Measurements from ENCODE around the gene NAA10. TPM values are rescaled to one million over a fixed set of nuclear protein-coding genes. Genes with fewer than 3 reads are reported as not detected.

The NAA10 gene
- total RNA-seq, 4 donors from 2014 or later, result 48.0 to 152 (median 73.8) TPM

DNA sequence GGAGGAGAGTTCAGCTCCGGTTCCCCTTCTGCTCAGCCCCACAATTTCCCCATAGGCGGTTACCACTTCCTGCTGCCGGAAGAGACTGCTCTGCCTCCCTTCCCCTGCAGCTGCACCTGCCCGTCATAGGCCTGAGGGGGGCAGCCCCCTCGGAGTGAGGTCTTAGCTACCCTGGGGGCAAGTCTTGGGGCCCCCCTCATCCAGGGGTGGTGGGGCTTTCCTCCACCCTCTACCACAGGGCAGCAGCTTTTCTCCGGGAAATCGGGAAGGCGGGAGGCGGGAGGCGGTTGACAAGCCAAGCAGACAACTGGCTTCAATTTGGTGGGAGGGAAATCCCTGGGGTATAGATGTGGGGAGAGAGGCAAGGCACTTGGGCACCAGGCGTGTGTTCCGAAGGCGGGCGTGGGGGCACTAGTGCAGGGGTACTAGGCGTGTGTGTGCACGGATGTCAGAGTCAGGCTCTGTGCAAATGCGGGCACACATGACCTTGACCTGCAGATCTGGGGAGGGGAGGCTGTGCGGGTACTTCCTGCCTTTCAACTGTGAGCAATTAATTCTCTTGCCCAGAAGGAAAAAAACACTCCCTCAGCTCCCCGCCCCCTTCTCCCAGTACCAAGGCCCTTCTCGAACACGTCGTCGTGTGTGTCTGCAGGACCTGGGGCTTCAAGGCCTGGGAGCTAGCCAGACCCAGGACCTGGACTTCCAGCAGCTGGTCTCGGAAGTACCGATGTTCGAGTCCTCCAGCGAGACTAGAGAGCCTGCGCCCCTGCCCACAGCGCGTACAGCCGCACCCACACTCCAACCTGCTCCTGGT lies 7.8 kb downstream of the NAA10 start:
- Histone ChIP-seq H3K27me3 (peaks cover 0 to 22% of the 10 kb centered on the region in 2 donors), H3K27ac (peak overlapping the region; percentile 75 to 98 (median 94)), H3K4me1 (peaks cover 0 to 60% (median 15%) of the 10 kb centered on the region in 4 donors), H3K9me3 (no peaks in the 10 kb centered on the region), H3K4me3 (peak overlapping the region; percentile 37 to 71 (median 57)), H3K36me3 (peaks cover 0 to 22% (median 0%) of the 10 kb centered on the region in 3 donors)
- no peak for TF ChIP-seq EP300 (IDR thresholded peaks at IDR 0.05)
- TF ChIP-seq, protein P1, sequence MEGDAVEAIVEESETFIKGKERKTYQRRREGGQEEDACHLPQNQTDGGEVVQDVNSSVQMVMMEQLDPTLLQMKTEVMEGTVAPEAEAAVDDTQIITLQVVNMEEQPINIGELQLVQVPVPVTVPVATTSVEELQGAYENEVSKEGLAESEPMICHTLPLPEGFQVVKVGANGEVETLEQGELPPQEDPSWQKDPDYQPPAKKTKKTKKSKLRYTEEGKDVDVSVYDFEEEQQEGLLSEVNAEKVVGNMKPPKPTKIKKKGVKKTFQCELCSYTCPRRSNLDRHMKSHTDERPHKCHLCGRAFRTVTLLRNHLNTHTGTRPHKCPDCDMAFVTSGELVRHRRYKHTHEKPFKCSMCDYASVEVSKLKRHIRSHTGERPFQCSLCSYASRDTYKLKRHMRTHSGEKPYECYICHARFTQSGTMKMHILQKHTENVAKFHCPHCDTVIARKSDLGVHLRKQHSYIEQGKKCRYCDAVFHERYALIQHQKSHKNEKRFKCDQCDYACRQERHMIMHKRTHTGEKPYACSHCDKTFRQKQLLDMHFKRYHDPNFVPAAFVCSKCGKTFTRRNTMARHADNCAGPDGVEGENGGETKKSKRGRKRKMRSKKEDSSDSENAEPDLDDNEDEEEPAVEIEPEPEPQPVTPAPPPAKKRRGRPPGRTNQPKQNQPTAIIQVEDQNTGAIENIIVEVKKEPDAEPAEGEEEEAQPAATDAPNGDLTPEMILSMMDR (IDR thresholded peaks at IDR 0.05), result no peak
- TF ChIP-seq POLR2A (IDR thresholded peaks at IDR 0.05), result no peak
- peak in 1 of 2 donors; percentile 12 for DNase-seq (ENCODE audit: low spot score in 2 of 2)
- 5 to 29% methylated on average over 10 to 29 of the region's 31 CpGs for WGBS, 2 donors

DNA sequence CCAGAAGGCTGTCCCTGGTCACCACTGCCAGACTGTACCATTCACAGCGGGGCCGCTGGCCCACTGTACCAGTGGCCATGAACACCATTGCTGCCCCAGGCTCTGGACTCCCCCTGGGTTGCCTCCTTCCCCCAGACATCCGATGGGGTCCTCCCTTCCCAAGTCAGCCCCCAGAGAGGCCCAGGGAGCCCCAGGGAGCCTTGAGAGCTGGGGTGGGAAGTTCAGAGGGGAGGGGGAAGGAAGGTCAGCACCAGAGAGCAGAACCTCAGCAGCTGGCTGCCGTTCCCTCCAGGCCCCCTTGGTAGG lies 8.3 kb downstream of the NAA10 start:
- 31% methylated on average over 4 of the region's 4 CpGs; no CpG with 5 or more reads in 1 of the 2 donors for WGBS, 2 donors
- H3K4me1 ChIP-seq, result peaks cover 0 to 65% (median 18%) of the 10 kb centered on the region in 4 donors
- TF ChIP-seq POLR2A (IDR thresholded peaks at IDR 0.05), result no peak
- TF ChIP-seq, protein P1 (IDR thresholded peaks at IDR 0.05), result no peak
- no peak for TF ChIP-seq EP300 (IDR thresholded peaks at IDR 0.05)
- no peaks in the 10 kb centered on the region for H3K9me3 ChIP-seq
- H3K27ac ChIP-seq, result peak overlapping the region in 3 of 4 donors; percentile 94 to 98 (median 94)
- H3K36me3 ChIP-seq, result peaks cover 0 to 17% (median 0%) of the 10 kb centered on the region in 3 donors
- DNase-seq (ENCODE audit: low spot score in 2 of 2), result no peak
- peaks cover 0 to 22% of the 10 kb centered on the region in 2 donors for H3K27me3 ChIP-seq
- H3K4me3 ChIP-seq, result peak overlapping the region in 3 of 4 donors; percentile 19 to 71 (median 29)

DNA sequence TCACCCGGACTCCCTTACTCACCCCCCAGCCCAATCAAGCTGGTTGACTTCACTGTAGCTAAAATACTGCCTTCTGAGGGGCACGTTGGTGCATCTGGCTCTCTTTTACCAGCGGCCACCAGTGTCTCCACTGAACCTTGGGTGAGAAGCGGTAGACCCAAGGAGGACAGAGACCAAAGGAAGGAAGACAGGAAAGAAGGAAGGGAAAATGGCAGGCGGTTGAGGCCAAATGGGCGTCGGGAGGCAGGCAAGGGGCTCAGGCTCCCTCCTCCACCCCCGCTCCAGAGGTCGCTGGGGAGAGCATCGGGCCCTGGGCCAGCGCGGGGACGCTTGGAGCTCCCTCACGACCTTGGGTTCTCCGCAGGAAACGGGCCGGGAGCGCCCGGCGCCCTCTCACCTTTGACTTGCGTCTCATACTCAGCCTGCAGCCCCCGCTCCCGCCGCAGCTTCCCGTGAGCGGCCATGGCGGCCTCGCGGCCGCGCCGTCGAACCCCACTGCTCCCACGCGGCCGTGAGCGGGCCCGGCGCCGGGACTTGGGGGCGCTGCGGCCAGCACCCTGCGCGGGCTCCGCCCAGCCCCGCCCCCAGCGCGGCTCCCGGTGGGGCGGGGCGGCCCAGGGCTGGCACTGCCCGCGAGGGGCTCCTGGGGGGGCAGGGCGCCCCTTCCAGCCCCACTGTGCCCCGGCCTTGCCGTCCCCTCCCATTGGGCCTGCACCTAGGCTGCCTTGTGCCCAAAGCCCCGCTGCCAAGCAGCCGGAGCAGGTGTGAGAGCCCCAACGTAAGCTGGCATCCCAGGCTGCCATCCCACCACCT lies 8.9 kb downstream of the NAA10 start, which contains the start of gene ARHGAP4:
TSS of gene ARHGAP4 (minus strand) at position 526 of the 813 bp plus-strand sequence. CDS start at position 464, 62 bp downstream.
- no peaks in the 10 kb centered on the region for H3K9me3 ChIP-seq
- TF ChIP-seq, protein P1 (IDR thresholded peaks at IDR 0.05), result no peak
- TF ChIP-seq EP300 (IDR thresholded peaks at IDR 0.05) (no peak), POLR2A (IDR thresholded peaks at IDR 0.05) (no peak)
- DNase-seq (ENCODE audit: low spot score in 2 of 2), result no peak
- H3K27ac ChIP-seq, result peak within 1 kb of the TSS in 3 of 4 donors; percentile 94 to 98 (median 94)
- peaks cover 0 to 71% (median 19%) of the 10 kb centered on the region in 4 donors for H3K4me1 ChIP-seq
- H3K27me3 ChIP-seq, result peaks cover 0 to 22% of the 10 kb centered on the region in 2 donors
- 16 to 32% methylated on average over 12 to 36 of the region's 59 CpGs for WGBS, 2 donors
- H3K36me3 ChIP-seq, result peaks cover 0 to 11% (median 0%) of the 10 kb centered on the region in 3 donors
- H3K4me3 ChIP-seq, result peak within 1 kb of the TSS; percentile 37 to 71 (median 57)

DNA sequence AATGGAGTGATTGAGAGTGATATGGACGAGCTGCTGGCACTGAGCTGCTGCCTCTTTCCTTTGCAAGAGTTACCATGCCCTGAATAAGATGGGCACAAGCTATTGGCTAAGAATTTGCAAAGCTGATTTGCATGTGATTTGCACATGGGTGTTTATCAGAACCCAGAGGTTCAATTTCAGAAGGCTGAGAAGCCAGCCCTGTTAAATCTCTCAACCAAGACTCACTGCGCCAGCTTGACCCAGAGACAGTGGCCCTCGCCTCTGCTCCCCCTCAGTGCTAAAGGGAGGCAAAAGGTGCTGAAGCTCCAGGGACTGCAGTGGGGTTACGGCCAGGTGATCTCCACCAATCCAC lies 9.5 kb downstream of the NAA10 start:
- Histone ChIP-seq H3K27ac (peak overlapping the region in 3 of 4 donors; percentile 63 to 94 (median 94)), H3K36me3 (peaks cover 0 to 5% (median 0%) of the 10 kb centered on the region in 3 donors), H3K4me3 (peak overlapping the region in 3 of 4 donors; percentile 1 to 71 (median 39)), H3K4me1 (peaks cover 0 to 73% (median 19%) of the 10 kb centered on the region in 4 donors), H3K9me3 (no peaks in the 10 kb centered on the region), H3K27me3 (peaks cover 0 to 22% of the 10 kb centered on the region in 2 donors)
- TF ChIP-seq EP300 (IDR thresholded peaks at IDR 0.05), result no peak
- TF ChIP-seq POLR2A (IDR thresholded peaks at IDR 0.05), result no peak
- TF ChIP-seq, protein P1 (IDR thresholded peaks at IDR 0.05), result no peak
- 58 to 69% methylated on average over 2 to 4 of the region's 4 CpGs for WGBS, 2 donors
- DNase-seq (ENCODE audit: low spot score in 2 of 2), result no peak

Data from tibial nerve (tissue), 4 donors.